K562 (cell line): Measurements from ENCODE around the gene GNG14. TPM values are rescaled to one million over a fixed set of nuclear protein-coding genes. Genes with fewer than 3 reads are reported as not detected.

ENCODE experiments used
- KAT2B ChIP-seq: IDR thresholded peaks from one replicate; pipeline ENCODE4 v1.6.1; 2012; ENCODE audit warnings: low read depth, mild to moderate bottlenecking, control low read depth, inconsistent platforms, low read length, moderate library complexity
- KLF6 ChIP-seq: fragments of 250-450 bp; sonication (Bioruptor Pico); IDR thresholded peaks from 2 replicates; pipeline ENCODE4 v1.4.0; 2020; ENCODE audit warnings: mild to moderate bottlenecking, moderate library complexity, borderline replicate concordance
- NR4A1 ChIP-seq, 2 experiments: fragments of 250-450 bp in 1 of 2; fragments of 450-650 bp in 1 of 2; sonication (Bioruptor Pico) in 1 of 2; IDR thresholded peaks; 2 replicates each; pipeline versions ENCODE4 v1.4.0 to v1.6.1; 2016 to 2020; ENCODE audit warnings: mild to moderate bottlenecking in 2 of 2, missing compliant biosample characterization in 1 of 2, missing genetic modification characterization in 1 of 2, moderate library complexity in 1 of 2
- ZKSCAN1 ChIP-seq: fragments of 150-350 bp; IDR thresholded peaks from 2 replicates; pipeline ENCODE4 v1.6.1; 2016; ENCODE audit warnings: low read depth, low read length
- ZNF707 ChIP-seq: fragments of 250-450 bp; sonication (Bioruptor Pico); conservative IDR thresholded peaks from 2 replicates; pipeline ENCODE4 v1.8.0; 2022; ENCODE audit warnings: inconsistent platforms, mild to moderate bottlenecking, moderate library complexity
- polyA plus RNA-seq, 8 experiments: library from polyadenylated mRNA; depleted of rRNA in 4 of 8; stranded (reverse) in 5 of 8; unstranded in 3 of 8; fragments of >200 nt; fragmentation: Nextera tagmentation in 2 of 8; fragmentation: Illumina TruSeq in 1 of 8; extraction: Ambion mirVana in 2 of 8; extraction: Trizol in 1 of 8; gene quantifications; 2 replicates each; pipeline versions ENCODE4 v1.2.1 to v1.2.3, GENCODE V29; 2011 to 2014; ENCODE audit warnings: inconsistent platforms in 1 of 8, missing spikeins in 1 of 8
- total RNA-seq, 7 experiments: library from RNA; depleted of rRNA in 6 of 7; stranded (reverse); fragments of >200 nt in 6 of 7; fragmentation: Illumina TruSeq in 2 of 7; extraction: Trizol in 2 of 7; gene quantifications; 2 replicates each; pipeline versions ENCODE4 v1.2.1 to v1.2.3, GENCODE V29; 2011 to 2021; ENCODE audit warnings: low replicate concordance in 1 of 7
- TF ChIP-seq, protein P1 (sequence below), 2 experiments: fragments of 450-650 bp in 1 of 2; sonication (generic) in 1 of 2; formaldehyde crosslinking in 1 of 2; IDR thresholded peaks; 2 replicates each; pipeline versions ENCODE4 v1.7.1 to v1.9.0; 2016 to 2022; ENCODE audit warnings: inconsistent platforms in 1 of 2, mild to moderate bottlenecking in 1 of 2, missing genetic modification reagents in 1 of 2
- TF ChIP-seq, protein P2 (sequence below): fragments of 250-450 bp; sonication (Bioruptor Pico); IDR thresholded peaks from 2 replicates; pipeline ENCODE4 v1.8.0; 2022; ENCODE audit warnings: inconsistent platforms, mild to moderate bottlenecking, moderate library complexity, borderline replicate concordance

Gene GNG14
- total and polyA plus RNA-seq, 9 of the 15 experiments (the other 6 are each of a cell fraction or from before 2014, with no cell fraction given): not detected

DNA sequence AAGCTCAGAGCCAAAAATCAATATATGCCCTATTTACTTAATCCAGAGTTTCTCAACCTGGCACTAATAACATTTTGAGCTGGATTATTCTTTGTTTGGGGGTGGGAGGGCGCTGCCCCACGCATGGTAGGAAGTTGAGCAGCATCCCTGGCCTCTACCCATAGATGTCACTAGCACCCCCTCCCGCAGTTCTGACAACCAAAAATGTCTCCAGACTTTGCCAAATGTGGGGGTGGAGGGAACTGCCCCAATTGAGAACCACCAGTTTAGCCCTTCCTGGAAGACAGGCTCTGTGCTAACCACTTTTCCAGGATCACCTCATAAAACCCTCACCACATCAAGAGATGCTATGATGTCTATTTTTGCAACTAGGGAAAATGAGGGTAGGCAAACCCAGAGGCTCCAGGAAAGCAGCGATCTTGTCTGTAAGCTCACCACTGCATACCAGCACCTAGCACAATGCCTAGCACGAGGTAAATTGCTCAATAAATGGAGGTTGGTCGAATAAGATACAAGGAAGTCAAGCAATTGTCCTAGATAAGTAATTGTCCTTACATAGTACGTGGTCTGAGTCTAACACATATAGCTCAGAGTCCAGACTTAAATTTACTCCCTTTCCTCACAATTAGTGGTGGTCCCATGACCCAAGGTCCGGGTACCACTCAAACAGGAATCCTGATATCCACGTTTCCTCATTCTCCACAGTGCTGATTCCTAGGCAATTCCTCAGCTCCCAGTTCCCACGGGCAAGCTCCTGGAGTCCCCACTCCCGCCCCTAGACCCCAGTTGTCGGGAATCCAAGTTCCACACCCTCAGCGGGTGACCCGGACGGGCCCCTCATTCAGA is 45.8 kb downstream of the GNG14 start (continued):
- TF ChIP-seq, protein P1, sequence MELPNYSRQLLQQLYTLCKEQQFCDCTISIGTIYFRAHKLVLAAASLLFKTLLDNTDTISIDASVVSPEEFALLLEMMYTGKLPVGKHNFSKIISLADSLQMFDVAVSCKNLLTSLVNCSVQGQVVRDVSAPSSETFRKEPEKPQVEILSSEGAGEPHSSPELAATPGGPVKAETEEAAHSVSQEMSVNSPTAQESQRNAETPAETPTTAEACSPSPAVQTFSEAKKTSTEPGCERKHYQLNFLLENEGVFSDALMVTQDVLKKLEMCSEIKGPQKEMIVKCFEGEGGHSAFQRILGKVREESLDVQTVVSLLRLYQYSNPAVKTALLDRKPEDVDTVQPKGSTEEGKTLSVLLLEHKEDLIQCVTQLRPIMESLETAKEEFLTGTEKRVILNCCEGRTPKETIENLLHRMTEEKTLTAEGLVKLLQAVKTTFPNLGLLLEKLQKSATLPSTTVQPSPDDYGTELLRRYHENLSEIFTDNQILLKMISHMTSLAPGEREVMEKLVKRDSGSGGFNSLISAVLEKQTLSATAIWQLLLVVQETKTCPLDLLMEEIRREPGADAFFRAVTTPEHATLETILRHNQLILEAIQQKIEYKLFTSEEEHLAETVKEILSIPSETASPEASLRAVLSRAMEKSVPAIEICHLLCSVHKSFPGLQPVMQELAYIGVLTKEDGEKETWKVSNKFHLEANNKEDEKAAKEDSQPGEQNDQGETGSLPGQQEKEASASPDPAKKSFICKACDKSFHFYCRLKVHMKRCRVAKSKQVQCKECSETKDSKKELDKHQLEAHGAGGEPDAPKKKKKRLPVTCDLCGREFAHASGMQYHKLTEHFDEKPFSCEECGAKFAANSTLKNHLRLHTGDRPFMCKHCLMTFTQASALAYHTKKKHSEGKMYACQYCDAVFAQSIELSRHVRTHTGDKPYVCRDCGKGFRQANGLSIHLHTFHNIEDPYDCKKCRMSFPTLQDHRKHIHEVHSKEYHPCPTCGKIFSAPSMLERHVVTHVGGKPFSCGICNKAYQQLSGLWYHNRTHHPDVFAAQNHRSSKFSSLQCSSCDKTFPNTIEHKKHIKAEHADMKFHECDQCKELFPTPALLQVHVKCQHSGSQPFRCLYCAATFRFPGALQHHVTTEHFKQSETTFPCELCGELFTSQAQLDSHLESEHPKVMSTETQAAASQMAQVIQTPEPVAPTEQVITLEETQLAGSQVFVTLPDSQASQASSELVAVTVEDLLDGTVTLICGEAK (IDR thresholded peaks at IDR 0.05): peak; percentile 17; the same call in 1 of the 2 replicates
- TF ChIP-seq, protein P1 (CRISPR knock-in tag; IDR thresholded peaks at IDR 0.05): no peak
- no peak for TF ChIP-seq KLF6
- no peak for TF ChIP-seq KAT2B
- TF ChIP-seq, protein P2, sequence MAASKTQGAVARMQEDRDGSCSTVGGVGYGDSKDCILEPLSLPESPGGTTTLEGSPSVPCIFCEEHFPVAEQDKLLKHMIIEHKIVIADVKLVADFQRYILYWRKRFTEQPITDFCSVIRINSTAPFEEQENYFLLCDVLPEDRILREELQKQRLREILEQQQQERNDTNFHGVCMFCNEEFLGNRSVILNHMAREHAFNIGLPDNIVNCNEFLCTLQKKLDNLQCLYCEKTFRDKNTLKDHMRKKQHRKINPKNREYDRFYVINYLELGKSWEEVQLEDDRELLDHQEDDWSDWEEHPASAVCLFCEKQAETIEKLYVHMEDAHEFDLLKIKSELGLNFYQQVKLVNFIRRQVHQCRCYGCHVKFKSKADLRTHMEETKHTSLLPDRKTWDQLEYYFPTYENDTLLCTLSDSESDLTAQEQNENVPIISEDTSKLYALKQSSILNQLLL: no peak
- no peak for TF ChIP-seq ZNF707
- TF ChIP-seq ZKSCAN1: peak; percentile 52; the same call in 1 of the 2 replicates
- no peak for TF ChIP-seq NR4A1 (CRISPR knock-in tag; IDR thresholded peaks at IDR 0.05)
- TF ChIP-seq NR4A1 (tag; IDR thresholded peaks at IDR 0.05): no peak
- TF ChIP-seq, all 486 proteins: peak for 38
